Peyer's patch (tissue), 4 donors: ENCODE data around the gene OTOP3.

Experiments used
- POLR2A ChIP-seq, 2 donors: fragments of 450-650 bp; IDR thresholded peaks; one replicate each; pipeline ENCODE4 v1.5.1; 2017; ENCODE audit warnings: antibody characterized with exemption in 2 of 2, mild to moderate bottlenecking in 2 of 2, moderate library complexity in 2 of 2
- TF ChIP-seq, protein P1 (sequence below), 6 experiments: fragments of 450-650 bp in 4 of 6; fragments of 200-600 bp in 2 of 6; sonication (generic) in 1 of 6; IDR thresholded peaks; one replicate each; pipeline ENCODE4 v1.5.1; 2017 to 2019; ENCODE audit warnings: antibody characterized with exemption in 6 of 6, mild to moderate bottlenecking in 3 of 6, moderate library complexity in 1 of 6

- no peak for TF ChIP-seq POLR2A (IDR thresholded peaks at IDR 0.05)
- TF ChIP-seq, protein P1, sequence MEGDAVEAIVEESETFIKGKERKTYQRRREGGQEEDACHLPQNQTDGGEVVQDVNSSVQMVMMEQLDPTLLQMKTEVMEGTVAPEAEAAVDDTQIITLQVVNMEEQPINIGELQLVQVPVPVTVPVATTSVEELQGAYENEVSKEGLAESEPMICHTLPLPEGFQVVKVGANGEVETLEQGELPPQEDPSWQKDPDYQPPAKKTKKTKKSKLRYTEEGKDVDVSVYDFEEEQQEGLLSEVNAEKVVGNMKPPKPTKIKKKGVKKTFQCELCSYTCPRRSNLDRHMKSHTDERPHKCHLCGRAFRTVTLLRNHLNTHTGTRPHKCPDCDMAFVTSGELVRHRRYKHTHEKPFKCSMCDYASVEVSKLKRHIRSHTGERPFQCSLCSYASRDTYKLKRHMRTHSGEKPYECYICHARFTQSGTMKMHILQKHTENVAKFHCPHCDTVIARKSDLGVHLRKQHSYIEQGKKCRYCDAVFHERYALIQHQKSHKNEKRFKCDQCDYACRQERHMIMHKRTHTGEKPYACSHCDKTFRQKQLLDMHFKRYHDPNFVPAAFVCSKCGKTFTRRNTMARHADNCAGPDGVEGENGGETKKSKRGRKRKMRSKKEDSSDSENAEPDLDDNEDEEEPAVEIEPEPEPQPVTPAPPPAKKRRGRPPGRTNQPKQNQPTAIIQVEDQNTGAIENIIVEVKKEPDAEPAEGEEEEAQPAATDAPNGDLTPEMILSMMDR (IDR thresholded peaks at IDR 0.05): no peak
These were observed 32.7 kb upstream of the OTOP3 start for GRCh38 chr17:74903034-74903433.
